HepG2 (cell line): Measurements from ENCODE around the gene PHKA1. TPM values are rescaled to one million over a fixed set of nuclear protein-coding genes. Genes with fewer than 3 reads are reported as not detected.

Experiments used
- ATAC-seq: fragments of 200-7000 bp; cut with Tn5 transposase; 3 replicates; pipeline ENCODE4 v1.9.1; 2020; ENCODE audit warnings: mild to moderate bottlenecking, moderate library complexity
- BruUV-seq: library from RNA; stranded (reverse); fragments of 400-500 nt; replicated peaks from 2 replicates; lab custom pipeline; 2021; lab: Mats Ljungman, UMichigan
- CTCF ChIA-PET: fragments of 300-600 bp; formaldehyde crosslinking; extraction: SDS; loops from one replicate; lab custom pipeline; 2021; ENCODE audit warnings: low total read pairs, inconsistent platforms, low intra/inter-chr PET ratio; lab: Yijun Ruan, JAX
- POLR2A ChIA-PET: fragments of 350-600 bp; sonication (Branson Sonifier 250); formaldehyde crosslinking; loops from one replicate; lab custom pipeline; 2020; ENCODE audit warnings: antibody characterized with exemption, inconsistent platforms; lab: Yijun Ruan, JAX
- DNase-seq: peaks from one replicate; pipeline ENCODE4 v3.0.0-alpha.2; 2015; ENCODE audit warnings: low spot score
- FAIRE-seq: peaks from 3 replicates; lab custom pipeline; 2011; peaks lifted over from hg19 to GRCh38; lab: Jason Lieb, UNC
- H2AFZ ChIP-seq: one replicate; pipeline ENCODE4 v1.6.1; 2011; ENCODE audit warnings: low read length, inconsistent platforms
- H3K27ac ChIP-seq: fragments of 300-600 bp; 3 replicates; pipeline ENCODE4 v1.8.0; 2011; ENCODE audit warnings: mixed run types, mild to moderate bottlenecking, mixed read lengths, low read length, inconsistent platforms; ENCODE audit not compliant: insufficient read depth; ENCODE audit errors: extremely low read length
- H3K27me3 ChIP-seq, 2 experiments: fragments of 200-600 bp in 1 of 2; 2 replicates in 1 of 2; 3 replicates in 1 of 2; pipeline versions ENCODE4 v1.6.0 to v1.8.0; 2011; ENCODE audit warnings: low read length in 2 of 2, mild to moderate bottlenecking in 2 of 2, moderate library complexity in 2 of 2, inconsistent platforms in 1 of 2; ENCODE audit not compliant: insufficient read depth in 2 of 2, control insufficient read depth in 1 of 2
- H3K36me3 ChIP-seq, 2 experiments: fragments of 200-600 bp in 1 of 2; replicated peaks in 1 of 2; 2 replicates in 1 of 2; 3 replicates in 1 of 2; pipeline versions ENCODE4 v1.5.1 to v1.8.0; 2011; ENCODE audit warnings: low read length in 2 of 2, inconsistent platforms in 1 of 2; ENCODE audit not compliant: insufficient read depth in 2 of 2, control insufficient read depth in 1 of 2
- H3K4me1 ChIP-seq: 2 replicates; pipeline ENCODE4 v1.5.1; 2012; ENCODE audit warnings: low read length, inconsistent platforms; ENCODE audit not compliant: insufficient read depth
- H3K4me2 ChIP-seq: 2 replicates; pipeline ENCODE4 v1.6.0; 2011; ENCODE audit warnings: low read depth, low read length, inconsistent platforms
- H3K4me3 ChIP-seq, 3 experiments: fragments of 200-600 bp in 1 of 3; sonication (generic), shearing (Covaris generic) in 1 of 3; replicated peaks in 1 of 3; 2 replicates each; pipeline ENCODE4 v1.5.1; 2011 to 2016; ENCODE audit warnings: low read length in 3 of 3, inconsistent platforms in 2 of 3, low read depth in 2 of 3, mild to moderate bottlenecking in 2 of 3, control low read depth in 1 of 3, mixed read lengths in 1 of 3; ENCODE audit not compliant: insufficient read depth in 1 of 3
- H3K79me2 ChIP-seq: one replicate; pipeline ENCODE4 v1.6.1; 2011; ENCODE audit warnings: low read length, inconsistent platforms; ENCODE audit not compliant: insufficient read depth
- H3K9ac ChIP-seq: 2 replicates; pipeline ENCODE4 v1.6.0; 2011; ENCODE audit warnings: mild to moderate bottlenecking, low read depth, low read length, inconsistent platforms; ENCODE audit not compliant: insufficient read depth
- H3K9me3 ChIP-seq: 2 replicates; pipeline ENCODE4 v1.5.1; 2012; ENCODE audit warnings: mild to moderate bottlenecking, low read length
- H4K20me1 ChIP-seq: 2 replicates; pipeline ENCODE4 v1.6.0; 2011; ENCODE audit warnings: inconsistent platforms, mild to moderate bottlenecking, low read length, moderate library complexity; ENCODE audit not compliant: insufficient read depth
- ARID3A ChIP-seq: IDR thresholded peaks from 2 replicates; pipeline ENCODE4 v1.6.1; 2012; ENCODE audit warnings: low read depth, low read length, improper control_type of control experiment
- KDM4B ChIP-seq: sonication (generic); formaldehyde crosslinking; IDR thresholded peaks from 2 replicates; pipeline ENCODE4 v1.4.0; 2020; ENCODE audit warnings: missing genetic modification reagents
- MTA3 ChIP-seq: sonication (generic); formaldehyde crosslinking; IDR thresholded peaks from 2 replicates; pipeline ENCODE4 v1.4.0; 2020; ENCODE audit warnings: missing genetic modification reagents
- NFYC ChIP-seq: IDR thresholded peaks from 2 replicates; pipeline ENCODE4 v1.6.1; 2016; ENCODE audit warnings: missing genetic modification reagents, missing compliant biosample characterization
- PCBP1 ChIP-seq: fragments of 200-400 bp; formaldehyde crosslinking; IDR thresholded peaks from 2 replicates; pipeline ENCODE4 v1.6.1; 2017; ENCODE audit warnings: mild to moderate bottlenecking, low read depth, low read length, borderline replicate concordance
- PHF20 ChIP-seq: sonication (generic); formaldehyde crosslinking; IDR thresholded peaks from 2 replicates; pipeline ENCODE4 v1.5.0; 2020; ENCODE audit warnings: mild to moderate bottlenecking, missing genetic modification reagents
- RARA ChIP-seq: IDR thresholded peaks from 2 replicates; pipeline ENCODE4 v1.6.1; 2016; ENCODE audit warnings: missing genetic modification reagents, missing compliant biosample characterization
- ZFP62 ChIP-seq: sonication (generic); formaldehyde crosslinking; IDR thresholded peaks from 2 replicates; pipeline ENCODE4 v1.4.0; 2020; ENCODE audit warnings: missing genetic modification reagents
- ZFX ChIP-seq: sonication (generic); formaldehyde crosslinking; IDR thresholded peaks from 2 replicates; pipeline ENCODE4 v1.4.0; 2020; ENCODE audit warnings: mild to moderate bottlenecking, low read depth, missing genetic modification reagents, moderate library complexity
- ZNF30 ChIP-seq: sonication (generic); formaldehyde crosslinking; IDR thresholded peaks from 2 replicates; pipeline ENCODE4 v1.5.0; 2020; ENCODE audit warnings: mild to moderate bottlenecking, missing genetic modification reagents
- ZNF781 ChIP-seq: sonication (generic); formaldehyde crosslinking; IDR thresholded peaks from 2 replicates; pipeline ENCODE4 v1.5.1; 2020; ENCODE audit warnings: borderline replicate concordance, mild to moderate bottlenecking, missing genetic modification reagents; ENCODE audit errors: not compliant biosample characterization
- WGBS: methylation state at CpG from one replicate; pipeline ENCODE4 v1.1.6; 2017; ENCODE audit warnings: low lambda C conversion rate; 5-methylcytosine and 5-hydroxymethylcytosine counted together
- in situ Hi-C: cut with HindIII; loops from 2 replicates; pipeline ENCODE4 v1.10.0; 2017; ENCODE audit warnings: low pct_unique_long_range_greater_than_20kb; ENCODE audit not compliant: extremely low pct_ligation_motif_present
- intact Hi-C: fragments of 100-400 bp; cut with micrococcal nuclease; formaldehyde crosslinking; loops from one replicate; pipeline ENCODE4 v1.10.0; 2022; ENCODE audit not compliant: unreplicated experiment
- polyA plus RNA-seq, 8 experiments: library from polyadenylated mRNA; depleted of rRNA in 3 of 8; stranded (reverse) in 7 of 8; unstranded in 1 of 8; fragments of >200 nt; fragmentation: Illumina TruSeq in 4 of 8; extraction: Trizol in 4 of 8; gene quantifications; 2 replicates each; pipeline versions ENCODE4 v1.2.1 to v1.2.3, GENCODE V29; 2011 to 2016; ENCODE audit warnings: low read depth in 4 of 8, missing spikeins in 1 of 8, mixed read lengths in 1 of 8; ENCODE audit not compliant: insufficient read depth in 1 of 8
- total RNA-seq, 5 experiments: library from RNA; depleted of rRNA; stranded (reverse); fragments of >200 nt; fragmentation: Illumina TruSeq; extraction: Trizol; gene quantifications; 2 replicates each; pipeline ENCODE4 v1.2.3, GENCODE V29; 2016; ENCODE audit warnings: low read depth in 1 of 5
- TF ChIP-seq, protein P1 (sequence below): sonication (generic); formaldehyde crosslinking; IDR thresholded peaks from 2 replicates; pipeline ENCODE4 v1.8.0; 2022; ENCODE audit warnings: low read depth, missing genetic modification reagents
- TF ChIP-seq, protein P2 (sequence below): sonication (generic); formaldehyde crosslinking; IDR thresholded peaks from 2 replicates; pipeline ENCODE4 v1.4.0; 2020; ENCODE audit warnings: mild to moderate bottlenecking, missing genetic modification reagents

PHKA1 gene
- total and polyA plus RNA-seq, 2 of the 13 experiments (the other 11 are each of a cell fraction or from before 2014, with no cell fraction given) = 5.4 to 6.6 TPM

DNA sequence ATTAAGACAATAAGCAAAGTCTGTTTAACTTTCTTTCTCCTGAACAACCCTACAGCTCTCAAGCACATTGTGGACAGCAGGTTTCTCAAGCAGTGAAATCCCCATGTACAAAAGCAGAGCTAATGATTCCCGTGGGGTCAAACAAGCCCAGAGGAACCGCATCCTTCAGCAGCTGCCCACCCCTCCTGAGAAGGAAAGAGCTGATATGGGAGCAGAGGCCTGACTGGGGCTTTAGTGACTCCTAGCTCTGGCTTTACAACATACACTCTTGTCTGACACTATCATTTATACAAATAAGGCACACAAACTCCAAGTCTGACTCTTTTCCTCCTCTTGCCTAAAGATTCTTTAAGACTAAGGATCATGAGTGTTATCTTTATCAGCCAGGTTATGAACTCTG lies 174.3 kb downstream of the PHKA1 start:
- H3K27ac ChIP-seq = no peak overlapping the region
- TF ChIP-seq PHF20 (CRISPR knock-in tag) = no peak
- TF ChIP-seq, protein P1, sequence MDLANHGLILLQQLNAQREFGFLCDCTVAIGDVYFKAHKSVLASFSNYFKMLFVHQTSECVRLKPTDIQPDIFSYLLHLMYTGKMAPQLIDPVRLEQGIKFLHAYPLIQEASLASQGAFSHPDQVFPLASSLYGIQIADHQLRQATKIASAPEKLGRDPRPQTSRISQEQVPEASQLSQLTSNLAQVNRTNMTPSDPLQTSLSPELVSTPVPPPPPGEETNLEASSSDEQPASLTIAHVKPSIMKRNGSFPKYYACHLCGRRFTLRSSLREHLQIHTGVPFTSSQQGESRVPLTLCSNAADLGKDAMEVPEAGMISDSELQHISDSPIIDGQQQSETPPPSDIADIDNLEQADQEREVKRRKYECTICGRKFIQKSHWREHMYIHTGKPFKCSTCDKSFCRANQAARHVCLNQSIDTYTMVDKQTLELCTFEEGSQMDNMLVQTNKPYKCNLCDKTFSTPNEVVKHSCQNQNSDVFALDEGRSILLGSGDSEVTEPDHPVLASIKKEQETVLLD = no peak
- ATAC-seq = no peak
- H3K79me2 ChIP-seq = no peaks in the 10 kb centered on the region
- H3K27me3 ChIP-seq = no peaks in the 10 kb centered on the region
- H3K36me3 ChIP-seq = no peaks in the 10 kb centered on the region
- ChIA-PET CTCF (interaction anchor here (1.8 kb wide), 1 partner anchor 294 kb away, joined by 6 read pairs; no protein-coding TSS in a partner anchor), POLR2A (no interaction called here)
- intact Hi-C loops = loop anchor here (1.0 kb wide), 1 partner anchor 242 kb away; no protein-coding TSS in a partner anchor
- in situ Hi-C loops = loop anchor here (10.0 kb wide), 1 partner anchor 235 kb away; the partner anchor contains the start of gene CITED1
- H2AFZ ChIP-seq = no peak overlapping the region
- no peak overlapping the region for H3K4me2 ChIP-seq
- no peaks in the 10 kb centered on the region for H4K20me1 ChIP-seq
- no peaks in the 10 kb centered on the region for H3K4me1 ChIP-seq
- H3K9ac ChIP-seq = no peak overlapping the region
- H3K4me3 ChIP-seq = no peak overlapping the region
- no peak for FAIRE-seq
- H3K9me3 ChIP-seq = no peaks in the 10 kb centered on the region
- BruUV-seq = no TSS peak
- DNase-seq = no peak
- 100% methylated on average over 2 of the region's 2 CpGs for WGBS

GRCh38 chrX:72536542-72536941 lies 177.6 kb downstream of the PHKA1 start:
- Histone ChIP-seq H3K27ac (no peak overlapping the region), H3K4me2 (no peak overlapping the region), H3K9me3 (no peaks in the 10 kb centered on the region), H2AFZ (no peak overlapping the region), H3K36me3 (no peaks in the 10 kb centered on the region), H3K4me3 (no peak overlapping the region), H3K4me1 (no peaks in the 10 kb centered on the region), H4K20me1 (no peaks in the 10 kb centered on the region), H3K27me3 (no peaks in the 10 kb centered on the region), H3K9ac (no peak overlapping the region), H3K79me2 (no peaks in the 10 kb centered on the region)
- BruUV-seq = no TSS peak
- in situ Hi-C loops = no loop called here
- FAIRE-seq (no peak), ATAC-seq (no peak), DNase-seq (no peak)
- POLR2A ChIA-PET = no interaction called here
- CTCF ChIA-PET = no interaction called here
- intact Hi-C loops = no loop called here
- WGBS = 100% methylated on average over 1 of the region's 1 CpG
- TF ChIP-seq MTA3 (CRISPR knock-in tag) (no peak), ZNF781 (CRISPR knock-in tag) (no peak), NFYC (CRISPR knock-in tag) (no peak), RARA (CRISPR knock-in tag) (no peak), PCBP1 (no peak), KDM4B (CRISPR knock-in tag) (no peak), ZFX (CRISPR knock-in tag) (no peak), ARID3A (no peak), ZFP62 (CRISPR knock-in tag) (no peak), ZNF30 (no peak)
- TF ChIP-seq, protein P2, sequence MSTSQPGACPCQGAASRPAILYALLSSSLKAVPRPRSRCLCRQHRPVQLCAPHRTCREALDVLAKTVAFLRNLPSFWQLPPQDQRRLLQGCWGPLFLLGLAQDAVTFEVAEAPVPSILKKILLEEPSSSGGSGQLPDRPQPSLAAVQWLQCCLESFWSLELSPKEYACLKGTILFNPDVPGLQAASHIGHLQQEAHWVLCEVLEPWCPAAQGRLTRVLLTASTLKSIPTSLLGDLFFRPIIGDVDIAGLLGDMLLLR (CRISPR knock-in tag) = no peak
